Retinal pigment epithelial cell (primary cell): ENCODE results near the gene ARGLU1.

Source experiments
- DNase-seq: peaks from one replicate; pipeline ENCODE4 v3.0.0-alpha.2; 2010; ENCODE audit warnings: low read depth
- H3K4me3 ChIP-seq: 2 replicates; pipeline ENCODE4 v1.5.1; 2011; ENCODE audit warnings: mild to moderate bottlenecking, low read length, control low read depth, moderate library complexity
- TF ChIP-seq, protein P1 (sequence below): conservative IDR thresholded peaks from 2 replicates; pipeline ENCODE4 v1.5.1; 2011; ENCODE audit warnings: low read depth, low read length, control low read depth, inconsistent platforms

ARGLU1 gene

GRCh38 chr13:106525865-106526264, 42.1 kb downstream of the ARGLU1 start:
- TF ChIP-seq, protein P1, sequence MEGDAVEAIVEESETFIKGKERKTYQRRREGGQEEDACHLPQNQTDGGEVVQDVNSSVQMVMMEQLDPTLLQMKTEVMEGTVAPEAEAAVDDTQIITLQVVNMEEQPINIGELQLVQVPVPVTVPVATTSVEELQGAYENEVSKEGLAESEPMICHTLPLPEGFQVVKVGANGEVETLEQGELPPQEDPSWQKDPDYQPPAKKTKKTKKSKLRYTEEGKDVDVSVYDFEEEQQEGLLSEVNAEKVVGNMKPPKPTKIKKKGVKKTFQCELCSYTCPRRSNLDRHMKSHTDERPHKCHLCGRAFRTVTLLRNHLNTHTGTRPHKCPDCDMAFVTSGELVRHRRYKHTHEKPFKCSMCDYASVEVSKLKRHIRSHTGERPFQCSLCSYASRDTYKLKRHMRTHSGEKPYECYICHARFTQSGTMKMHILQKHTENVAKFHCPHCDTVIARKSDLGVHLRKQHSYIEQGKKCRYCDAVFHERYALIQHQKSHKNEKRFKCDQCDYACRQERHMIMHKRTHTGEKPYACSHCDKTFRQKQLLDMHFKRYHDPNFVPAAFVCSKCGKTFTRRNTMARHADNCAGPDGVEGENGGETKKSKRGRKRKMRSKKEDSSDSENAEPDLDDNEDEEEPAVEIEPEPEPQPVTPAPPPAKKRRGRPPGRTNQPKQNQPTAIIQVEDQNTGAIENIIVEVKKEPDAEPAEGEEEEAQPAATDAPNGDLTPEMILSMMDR, result no peak
- H3K4me3 ChIP-seq, result no peak overlapping the region
- no peak for DNase-seq

DNA sequence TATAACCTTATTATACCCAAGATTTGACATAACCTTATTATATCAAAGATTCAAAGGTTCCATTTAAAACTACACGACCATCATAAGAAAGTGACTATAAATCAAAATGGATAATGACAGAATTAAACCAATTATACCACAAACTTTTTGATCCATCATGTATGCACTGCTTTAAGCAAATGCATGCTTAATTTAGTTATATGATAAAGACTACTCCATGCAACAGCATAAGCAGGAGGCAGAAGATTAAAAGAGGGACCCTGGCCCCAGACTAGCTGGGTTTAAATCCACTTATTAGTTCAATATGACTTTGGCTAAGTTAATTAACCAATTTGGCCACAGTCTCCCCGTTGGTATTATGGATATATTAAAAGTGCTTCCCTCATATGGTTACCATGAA, 43.8 kb downstream of the ARGLU1 start:
- DNase-seq, result no peak
- TF ChIP-seq, protein P1, result no peak
- H3K4me3 ChIP-seq, result no peak overlapping the region

- DNase-seq, result no peak
- no peak overlapping the region for H3K4me3 ChIP-seq
- TF ChIP-seq, protein P1, result no peak
Measured at GRCh38 chr13:106523576-106523975, 44.4 kb downstream of the ARGLU1 start.

GRCh38 chr13:106522898-106523525, 44.9 kb downstream of the ARGLU1 start:
- DNase-seq, result no peak
- H3K4me3 ChIP-seq, result no peak overlapping the region

DNA sequence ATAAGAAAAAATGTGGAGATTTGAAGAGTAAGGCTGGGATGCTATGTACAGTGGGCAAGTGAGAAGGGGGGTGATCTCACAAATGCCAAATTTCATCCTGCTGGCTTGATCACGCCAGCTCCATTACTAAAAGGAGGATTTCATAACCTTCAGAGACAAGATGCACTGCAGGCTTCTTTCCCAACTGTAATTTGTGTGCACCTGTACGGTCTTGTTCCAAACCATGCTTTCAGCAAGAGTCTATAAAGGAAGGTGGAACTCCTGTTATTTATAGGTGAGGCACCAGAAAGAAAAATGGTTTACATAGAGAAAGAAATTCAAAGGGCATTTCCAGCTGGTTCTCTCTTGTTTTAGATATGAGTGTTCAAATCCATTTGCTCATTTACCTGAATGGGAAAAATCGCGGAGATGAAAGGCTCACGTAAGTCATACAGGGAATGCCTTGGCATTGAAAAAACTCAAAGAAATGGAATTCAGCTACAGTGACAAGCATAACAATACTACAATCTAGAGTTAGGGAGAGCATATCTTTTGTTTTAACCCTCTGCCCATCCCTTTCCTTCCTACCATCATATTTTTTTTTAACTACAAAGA, 45.7 kb downstream of the ARGLU1 start:
- no peak overlapping the region for H3K4me3 ChIP-seq
- TF ChIP-seq, protein P1, result no peak
- no peak for DNase-seq

More at GRCh38 chr13:106522898-106523525, 44.9 kb downstream of the ARGLU1 start:
- TF ChIP-seq, protein P1, result no peak

DNA sequence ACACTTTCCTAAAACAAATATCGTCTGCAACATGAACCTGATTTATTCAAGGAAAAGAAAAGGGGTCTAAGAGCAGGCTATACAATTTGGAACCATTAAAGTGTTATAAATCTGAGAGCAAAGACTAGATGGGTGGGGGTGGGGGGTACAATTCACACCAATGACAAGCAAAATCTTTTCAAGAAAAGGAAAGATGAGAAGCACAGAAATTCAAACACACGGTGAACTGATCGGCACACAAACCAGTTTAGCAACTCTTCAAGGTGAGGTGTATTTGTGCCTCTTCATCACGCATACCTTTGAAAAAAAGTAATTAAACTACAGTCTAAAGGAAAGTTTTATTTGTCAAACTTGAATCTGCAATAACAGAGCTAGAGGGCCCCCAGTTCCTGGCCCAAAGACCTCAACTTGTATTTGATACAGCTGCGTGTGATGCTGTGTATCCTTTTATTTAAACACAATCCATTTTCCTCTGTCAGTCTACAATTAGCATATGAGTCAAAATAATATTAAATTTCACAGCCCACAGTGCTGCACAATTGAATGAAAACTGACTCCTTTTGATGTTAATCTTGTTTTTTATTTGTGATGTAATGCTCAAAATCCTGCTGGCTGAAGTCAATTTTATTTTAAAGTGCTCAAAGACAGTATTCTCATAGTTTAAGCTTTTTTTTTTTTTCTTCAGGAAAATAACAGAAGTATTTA, 46.7 kb downstream of the ARGLU1 start:
- TF ChIP-seq, protein P1, result no peak
- DNase-seq, result no peak
- no peak overlapping the region for H3K4me3 ChIP-seq
